ENCODE results near the gene OIP5. TPM values are rescaled to one million over a fixed set of nuclear protein-coding genes. Genes with fewer than 3 reads are reported as not detected.

The OIP5 gene
- total and polyA plus RNA-seq, 10 of the 15 experiments (the other 5 are each of a cell fraction or from before 2014, with no cell fraction given) = 4.8 to 61.4 (median 22.1) TPM

DNA sequence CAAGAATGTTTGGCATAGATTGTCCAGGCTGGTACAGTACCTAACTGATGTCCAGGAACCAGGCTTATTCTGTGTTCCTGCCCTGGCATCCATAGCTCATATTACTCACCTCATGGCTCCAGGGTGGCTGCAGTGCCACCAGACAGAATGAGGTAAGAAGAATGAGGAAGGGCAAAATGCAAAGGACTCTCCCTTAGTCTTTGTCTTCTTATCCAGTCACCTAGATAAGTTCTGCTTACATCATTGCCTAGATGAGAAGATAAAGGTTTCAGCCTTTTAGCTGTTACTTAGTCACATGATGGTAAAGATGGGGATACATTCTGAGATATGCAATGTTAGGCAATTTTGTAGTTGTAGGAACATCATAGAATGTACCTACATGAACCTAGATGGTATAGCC lies 55.6 kb downstream of the OIP5 start:
- ChIA-PET CTCF (no interaction called here), POLR2A (no interaction called here), SMC1A (ENCODE audit: uncharacterized antibody, unreplicated experiment) (no interaction called here), RAD21 (ENCODE audit: unreplicated experiment) (no interaction called here)
- intact Hi-C loops (cut with micrococcal nuclease; ENCODE audit: unreplicated experiment) = no loop called here
- no peaks in the 10 kb centered on the region for H4K20me1 ChIP-seq (ENCODE audit: control insufficient read depth, insufficient read depth)
- in situ Hi-C loops (cut with MboI) = no loop called here
- no peaks in the 10 kb centered on the region for H3K9me3 ChIP-seq (replicated peaks; ENCODE audit: control insufficient read depth, insufficient read depth, low read length)
- H3K4me2 ChIP-seq (ENCODE audit: control insufficient read depth, insufficient read depth) = no peak overlapping the region
- no peak overlapping the region for H3K27ac ChIP-seq (ENCODE audit: control insufficient read depth, insufficient read depth)
- H3K4me1 ChIP-seq (ENCODE audit: control insufficient read depth, insufficient read depth, low read length) = no peaks in the 10 kb centered on the region
- no peak for TF ChIP-seq STAT1 (conservative IDR thresholded peaks at IDR 0.05)
- no peak for TF ChIP-seq ZZZ3 (IDR thresholded peaks at IDR 0.05; ENCODE audit: control insufficient read depth, insufficient read length, low read depth)
- TF ChIP-seq USF1 (IDR thresholded peaks at IDR 0.05; ENCODE audit: borderline replicate concordance, extremely low read length, insufficient read depth, low read depth, low read length) = no peak
- TF ChIP-seq, protein P1, sequence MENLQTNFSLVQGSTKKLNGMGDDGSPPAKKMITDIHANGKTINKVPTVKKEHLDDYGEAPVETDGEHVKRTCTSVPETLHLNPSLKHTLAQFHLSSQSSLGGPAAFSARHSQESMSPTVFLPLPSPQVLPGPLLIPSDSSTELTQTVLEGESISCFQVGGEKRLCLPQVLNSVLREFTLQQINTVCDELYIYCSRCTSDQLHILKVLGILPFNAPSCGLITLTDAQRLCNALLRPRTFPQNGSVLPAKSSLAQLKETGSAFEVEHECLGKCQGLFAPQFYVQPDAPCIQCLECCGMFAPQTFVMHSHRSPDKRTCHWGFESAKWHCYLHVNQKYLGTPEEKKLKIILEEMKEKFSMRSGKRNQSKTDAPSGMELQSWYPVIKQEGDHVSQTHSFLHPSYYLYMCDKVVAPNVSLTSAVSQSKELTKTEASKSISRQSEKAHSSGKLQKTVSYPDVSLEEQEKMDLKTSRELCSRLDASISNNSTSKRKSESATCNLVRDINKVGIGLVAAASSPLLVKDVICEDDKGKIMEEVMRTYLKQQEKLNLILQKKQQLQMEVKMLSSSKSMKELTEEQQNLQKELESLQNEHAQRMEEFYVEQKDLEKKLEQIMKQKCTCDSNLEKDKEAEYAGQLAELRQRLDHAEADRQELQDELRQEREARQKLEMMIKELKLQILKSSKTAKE (IDR thresholded peaks at IDR 0.05; ENCODE audit: low read depth, poor library complexity, severe bottlenecking) = no peak
- no peak for TF ChIP-seq CEBPB (IDR thresholded peaks at IDR 0.05; ENCODE audit: borderline replicate concordance in 1 of 2, low read depth in 2 of 2, low read length in 2 of 2)
- TF ChIP-seq DPF2 (IDR thresholded peaks at IDR 0.05) = no peak
- TF ChIP-seq, protein P2, sequence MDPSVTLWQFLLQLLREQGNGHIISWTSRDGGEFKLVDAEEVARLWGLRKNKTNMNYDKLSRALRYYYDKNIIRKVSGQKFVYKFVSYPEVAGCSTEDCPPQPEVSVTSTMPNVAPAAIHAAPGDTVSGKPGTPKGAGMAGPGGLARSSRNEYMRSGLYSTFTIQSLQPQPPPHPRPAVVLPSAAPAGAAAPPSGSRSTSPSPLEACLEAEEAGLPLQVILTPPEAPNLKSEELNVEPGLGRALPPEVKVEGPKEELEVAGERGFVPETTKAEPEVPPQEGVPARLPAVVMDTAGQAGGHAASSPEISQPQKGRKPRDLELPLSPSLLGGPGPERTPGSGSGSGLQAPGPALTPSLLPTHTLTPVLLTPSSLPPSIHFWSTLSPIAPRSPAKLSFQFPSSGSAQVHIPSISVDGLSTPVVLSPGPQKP (IDR thresholded peaks at IDR 0.05; ENCODE audit: low read depth, low read length) = no peak
- no peak for TF ChIP-seq ZNF24 (IDR thresholded peaks at IDR 0.05)
- TF ChIP-seq, protein P3, sequence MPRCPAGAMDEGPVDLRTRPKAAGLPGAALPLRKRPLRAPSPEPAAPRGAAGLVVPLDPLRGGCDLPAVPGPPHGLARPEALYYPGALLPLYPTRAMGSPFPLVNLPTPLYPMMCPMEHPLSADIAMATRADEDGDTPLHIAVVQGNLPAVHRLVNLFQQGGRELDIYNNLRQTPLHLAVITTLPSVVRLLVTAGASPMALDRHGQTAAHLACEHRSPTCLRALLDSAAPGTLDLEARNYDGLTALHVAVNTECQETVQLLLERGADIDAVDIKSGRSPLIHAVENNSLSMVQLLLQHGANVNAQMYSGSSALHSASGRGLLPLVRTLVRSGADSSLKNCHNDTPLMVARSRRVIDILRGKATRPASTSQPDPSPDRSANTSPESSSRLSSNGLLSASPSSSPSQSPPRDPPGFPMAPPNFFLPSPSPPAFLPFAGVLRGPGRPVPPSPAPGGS (IDR thresholded peaks at IDR 0.05; ENCODE audit: borderline replicate concordance, insufficient read depth, low read depth, low read length, poor library complexity, severe bottlenecking) = no peak
- no peak for TF ChIP-seq CHD4 (IDR thresholded peaks at IDR 0.05)
- TF ChIP-seq IKZF1 (conservative IDR thresholded peaks at IDR 0.05) = no peak
- TF ChIP-seq ATF2 (IDR thresholded peaks at IDR 0.05; ENCODE audit: low read length) = no peak
- no peak for TF ChIP-seq SMC3 (IDR thresholded peaks at IDR 0.05; ENCODE audit: borderline replicate concordance, low read length)
- no peak overlapping the region for H3K9ac ChIP-seq (ENCODE audit: control insufficient read depth, insufficient read depth, low read length)
- no peak for FAIRE-seq
- no peak for ATAC-seq
- BruUV-seq (replicated peaks) = no TSS peak
- H3K4me3 ChIP-seq = no peak overlapping the region
- no peak overlapping the region for H2AFZ ChIP-seq (ENCODE audit: control insufficient read depth, low read depth, low read length)
- H3K36me3 ChIP-seq (ENCODE audit: control insufficient read depth in 2 of 2, insufficient read depth in 2 of 2, low read length in 1 of 2) = peaks cover 0 to 1% of the 10 kb centered on the region in 2 experiments; a peak in 1 of 4 replicates
- H3K27me3 ChIP-seq (replicated peaks in 1 of 2; ENCODE audit: control insufficient read depth in 2 of 2, insufficient read depth in 2 of 2, low read length in 1 of 2) = no peaks in the 10 kb centered on the region
- DNase-seq (ENCODE audit: low read depth, low spot score) = no peak
- H3K79me2 ChIP-seq (ENCODE audit: control insufficient read depth, insufficient read depth, low read length) = no peaks in the 10 kb centered on the region
